GM21717 (cell line): Measurements from ENCODE around the gene RANBP9.

Source experiments
- ATAC-seq: cut with Tn5 transposase; IDR thresholded peaks from one replicate; pipeline ENCODE4 v1.9.1; 2021; ENCODE audit warnings: mild to moderate bottlenecking, moderate library complexity; ENCODE audit not compliant: unreplicated experiment

Gene RANBP9

GRCh38 chr6:13711733-13712598 is at the start of gene RANBP9:
TSS of gene RANBP9 (minus strand) at chr6:13711835. CDS start at chr6:13711505, 330 bp downstream.
- ATAC-seq, result peak; percentile 69

GRCh38 chr6:13760307-13761304 is 49.0 kb upstream of the RANBP9 start:
- ATAC-seq, result no peak

GRCh38 chr6:13759025-13759424 is 47.4 kb upstream of the RANBP9 start:
- no peak for ATAC-seq

GRCh38 chr6:13754644-13755043 is 43.0 kb upstream of the RANBP9 start:
- no peak for ATAC-seq

GRCh38 chr6:13743736-13744127 is 32.1 kb upstream of the RANBP9 start:
- ATAC-seq, result no peak

GRCh38 chr6:13742961-13743735 is 31.5 kb upstream of the RANBP9 start:
- ATAC-seq, result no peak

- no peak for ATAC-seq
These were observed 29.7 kb upstream of the RANBP9 start for GRCh38 chr6:13741365-13741764.

- no peak for ATAC-seq
These were observed 23.4 kb upstream of the RANBP9 start for GRCh38 chr6:13735031-13735430.

GRCh38 chr6:13733178-13733887 is 21.7 kb upstream of the RANBP9 start:
- no peak for ATAC-seq

- ATAC-seq, result no peak
These were observed 19.1 kb upstream of the RANBP9 start for GRCh38 chr6:13730704-13731103.

GRCh38 chr6:13729891-13730290 is 18.3 kb upstream of the RANBP9 start:
- no peak for ATAC-seq

- no peak for ATAC-seq
These were observed 13.9 kb upstream of the RANBP9 start for GRCh38 chr6:13725570-13725969.

- ATAC-seq, result no peak
These were observed 13.4 kb upstream of the RANBP9 start for GRCh38 chr6:13725052-13725451.

GRCh38 chr6:13724182-13724581 is 12.5 kb upstream of the RANBP9 start:
- ATAC-seq, result no peak

- no peak for ATAC-seq
These were observed 11.2 kb upstream of the RANBP9 start for GRCh38 chr6:13722880-13723279.

GRCh38 chr6:13718123-13718458 is 6.5 kb upstream of the RANBP9 start:
- ATAC-seq, result no peak

- ATAC-seq, result no peak
These were observed 5.3 kb upstream of the RANBP9 start for GRCh38 chr6:13716955-13717295.

- no peak for ATAC-seq
These were observed 4.8 kb upstream of the RANBP9 start for GRCh38 chr6:13716225-13716954.

GRCh38 chr6:13715444-13715883 is 3.8 kb upstream of the RANBP9 start:
- ATAC-seq, result no peak

GRCh38 chr6:13712599-13712898 is 914 bp upstream of the RANBP9 start:
- no peak for ATAC-seq
